CD4-positive, alpha-beta T cell (primary cell): ENCODE data around the gene PRAME. TPM values are rescaled to one million over a fixed set of nuclear protein-coding genes. Genes with fewer than 3 reads are reported as not detected.

Experiments
- ATAC-seq: fragments of 200-7000 bp; cut with Tn5 transposase; one replicate; pipeline ENCODE4 v1.10.0; 2022; ENCODE audit warnings: mild to moderate bottlenecking; ENCODE audit not compliant: poor library complexity
- CTCF ChIA-PET: fragments of 350-600 bp; sonication (Branson Sonifier 250); formaldehyde crosslinking; loops from one replicate; lab custom pipeline; 2021; ENCODE audit warnings: antibody characterized with exemption, inconsistent platforms; lab: Charles Lee
- POLR2A ChIA-PET: fragments of 350-600 bp; sonication (Branson Sonifier 250); formaldehyde crosslinking; loops from one replicate; lab custom pipeline; 2021; ENCODE audit warnings: antibody characterized with exemption, inconsistent platforms; lab: Charles Lee
- DNase-seq, 14 experiments: peaks; one replicate each; pipeline ENCODE4 v3.0.0-alpha.2; 2013 to 2020; ENCODE audit warnings: mixed read lengths in 2 of 14
- H3K27ac ChIP-seq, 2 donors: one replicate each; pipeline versions ENCODE4 v1.5.1 to v1.7.0; 2013; ENCODE audit warnings: low read length in 2 of 2, low read depth in 1 of 2, mild to moderate bottlenecking in 1 of 2
- H3K27me3 ChIP-seq, 2 experiments: 1 replicate in 1 of 2; 2 replicates in 1 of 2; pipeline versions ENCODE4 v1.6.1 to v1.7.0; 2013; ENCODE audit warnings: low read length in 2 of 2, control low read depth in 1 of 2, mild to moderate bottlenecking in 1 of 2, moderate library complexity in 1 of 2; ENCODE audit not compliant: insufficient read depth in 2 of 2, control insufficient read depth in 1 of 2
- H3K36me3 ChIP-seq: one replicate; pipeline ENCODE4 v1.6.1; 2013; ENCODE audit warnings: low read length, control low read depth; ENCODE audit not compliant: insufficient read depth
- H3K4me1 ChIP-seq: one replicate; pipeline ENCODE4 v1.6.1; 2013; ENCODE audit warnings: low read length, control low read depth; ENCODE audit not compliant: insufficient read depth
- H3K4me3 ChIP-seq: one replicate; pipeline ENCODE4 v1.5.1; 2013; ENCODE audit warnings: mild to moderate bottlenecking, low read length, moderate library complexity
- H3K9me3 ChIP-seq, 2 experiments: 1 replicate in 1 of 2; 2 replicates in 1 of 2; pipeline versions ENCODE4 v1.6.1 to v1.7.0; 2013; ENCODE audit warnings: low read length in 2 of 2, mild to moderate bottlenecking in 2 of 2, control low read depth in 1 of 2, moderate library complexity in 1 of 2; ENCODE audit not compliant: control insufficient read depth in 1 of 2, insufficient read depth in 1 of 2
- H3K27ac Mint-ChIP-seq: one replicate; pipeline ENCODE4 v1.8.0; 2020; ENCODE audit warnings: mixed read lengths
- H3K27me3 Mint-ChIP-seq: one replicate; pipeline ENCODE4 v1.8.0; 2021; ENCODE audit warnings: mixed read lengths
- H3K36me3 Mint-ChIP-seq: one replicate; pipeline ENCODE4 v1.8.0; 2021; ENCODE audit warnings: low read depth, mixed read lengths
- H3K4me1 Mint-ChIP-seq: one replicate; pipeline ENCODE4 v1.8.0; 2021; ENCODE audit warnings: low read depth, mixed read lengths
- H3K4me3 Mint-ChIP-seq: one replicate; pipeline ENCODE4 v1.8.0; 2020; ENCODE audit warnings: mild to moderate bottlenecking, mixed read lengths
- H3K9me3 Mint-ChIP-seq: one replicate; pipeline ENCODE4 v1.8.0; 2020; ENCODE audit warnings: mixed read lengths
- CTCF ChIP-seq: fragments of 200-600 bp; IDR thresholded peaks from one replicate; pipeline ENCODE4 v1.8.0; 2022; ENCODE audit warnings: antibody characterized with exemption, mild to moderate bottlenecking
- intact Hi-C, 2 experiments: fragments of 100-400 bp; cut with DNase I in 1 of 2; cut with micrococcal nuclease in 1 of 2; formaldehyde crosslinking; loops; one replicate each; pipeline versions ENCODE4 v1.15.1 to v1.9.0; 2023 to 2025; cut with DNase I, micrococcal nuclease
- total RNA-seq, 174 experiments: library from RNA in 2 of 174; stranded (reverse) in 2 of 174; gene quantifications; one replicate each; pipeline ENCODE4 v1.2.3 and lab custom pipeline; 2021 to 2026

The PRAME gene
- total RNA-seq, 2 experiments from 2014 or later = not detected

GRCh38 chr22:22593964-22594656 lies 35.0 kb upstream of the PRAME start:
- POLR2A ChIA-PET = no interaction called here
- Histone ChIP-seq H3K27me3 (peaks cover 0 to 3% of the 10 kb centered on the region in 2 experiments), H3K4me1 (peaks cover 3% of the 10 kb centered on the region), H3K4me3 (no peak overlapping the region), H3K27ac (no peak overlapping the region), H3K36me3 (no peaks in the 10 kb centered on the region), H3K9me3 (no peaks in the 10 kb centered on the region)
- intact Hi-C loops = loop anchor here (2.0 to 10.0 kb wide), 4 partner anchors 93 to 363 kb away; partner anchors contain the start of gene IGLL5 (in 1 of the 2)
- Mint-ChIP-seq H3K36me3 (no peaks in the 10 kb centered on the region), H3K4me3 (no peak overlapping the region), H3K27ac (no peak overlapping the region), H3K27me3 (peaks cover 6% of the 10 kb centered on the region), H3K9me3 (no peaks in the 10 kb centered on the region), H3K4me1 (no peaks in the 10 kb centered on the region)
- ATAC-seq = peak; percentile 60
- DNase-seq = peak; percentile 7 to 76 (median 42)
- peak; percentile 76 for TF ChIP-seq CTCF
- CTCF ChIA-PET = no interaction called here

- H3K27ac ChIP-seq = no peak overlapping the region
- no peak for ATAC-seq
- no peak overlapping the region for H3K27ac Mint-ChIP-seq
- H3K36me3 Mint-ChIP-seq = no peaks in the 10 kb centered on the region
- POLR2A ChIA-PET = no interaction called here
- peaks cover 0 to 8% of the 10 kb centered on the region in 2 experiments for H3K27me3 ChIP-seq
- no peak overlapping the region for H3K4me3 ChIP-seq
- no peaks in the 10 kb centered on the region for H3K36me3 ChIP-seq
- DNase-seq = no peak
- peaks cover 14% of the 10 kb centered on the region for H3K27me3 Mint-ChIP-seq
- H3K4me1 Mint-ChIP-seq = no peaks in the 10 kb centered on the region
- no peak for TF ChIP-seq CTCF
- peaks cover 3% of the 10 kb centered on the region for H3K4me1 ChIP-seq
- H3K4me3 Mint-ChIP-seq = no peak overlapping the region
- H3K9me3 ChIP-seq = no peaks in the 10 kb centered on the region
- intact Hi-C loops = loop anchor here (5.0 to 10.0 kb wide), 2 partner anchors 289 to 292 kb away; partner anchors contain the start of gene IGLL5 (in 1 of the 2)
- no peaks in the 10 kb centered on the region for H3K9me3 Mint-ChIP-seq
- CTCF ChIA-PET = no interaction called here
Measured at GRCh38 chr22:22593250-22593649, 34.2 kb upstream of the PRAME start.

GRCh38 chr22:22591348-22592299 lies 32.6 kb upstream of the PRAME start:
- no peak for DNase-seq
- intact Hi-C loops = loop anchor here (5.0 to 10.0 kb wide), 2 partner anchors 291 to 293 kb away; partner anchors contain the start of gene IGLL5 (in 1 of the 2)

More at GRCh38 chr22:22591348-22592299, 32.6 kb upstream of the PRAME start:
- ChIA-PET CTCF (no interaction called here), POLR2A (no interaction called here)
- Histone ChIP-seq H3K9me3 (no peaks in the 10 kb centered on the region), H3K27me3 (peaks cover 2 to 9% of the 10 kb centered on the region in 2 experiments), H3K4me3 (no peak overlapping the region), H3K27ac (no peak overlapping the region), H3K4me1 (peaks cover 3% of the 10 kb centered on the region), H3K36me3 (no peaks in the 10 kb centered on the region)
- Mint-ChIP-seq H3K36me3 (no peaks in the 10 kb centered on the region), H3K4me3 (no peak overlapping the region), H3K27me3 (peaks cover 20% of the 10 kb centered on the region), H3K27ac (no peak overlapping the region), H3K4me1 (no peaks in the 10 kb centered on the region), H3K9me3 (no peaks in the 10 kb centered on the region)
- no peak for ATAC-seq
- TF ChIP-seq CTCF = no peak
